DMS 273 (cell line): ENCODE results near the gene CREM.

Experiments used
- DNase-seq: peaks from one replicate; lab custom pipeline; 2025; ENCODE audit not compliant: unreplicated experiment; lab: John Stamatoyannopoulos, UW

Gene CREM

DNA sequence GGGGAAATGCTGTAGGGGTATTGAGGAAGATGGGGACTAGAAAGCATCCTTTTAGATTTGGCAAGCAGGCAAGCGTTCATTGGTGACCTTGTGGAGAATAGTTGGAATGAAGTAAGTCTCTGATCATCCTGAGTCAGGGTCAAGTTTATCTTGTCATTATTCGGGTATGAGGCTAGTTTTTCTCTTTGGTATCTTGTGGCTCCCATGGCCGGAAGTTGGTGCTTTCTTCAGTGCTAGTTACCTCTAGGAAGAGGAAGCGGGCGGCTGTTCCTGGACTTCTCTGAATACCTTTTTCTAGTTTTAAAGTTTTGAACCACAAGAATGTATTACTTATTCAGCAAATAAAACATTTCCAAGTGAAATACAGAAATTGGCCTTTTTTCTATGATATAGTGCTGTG, 9.2 kb downstream of the CREM start:
- DNase-seq, result no peak

- DNase-seq, result no peak
These were observed 9.7 kb downstream of the CREM start for GRCh38 chr10:35136263-35136815.

DNA sequence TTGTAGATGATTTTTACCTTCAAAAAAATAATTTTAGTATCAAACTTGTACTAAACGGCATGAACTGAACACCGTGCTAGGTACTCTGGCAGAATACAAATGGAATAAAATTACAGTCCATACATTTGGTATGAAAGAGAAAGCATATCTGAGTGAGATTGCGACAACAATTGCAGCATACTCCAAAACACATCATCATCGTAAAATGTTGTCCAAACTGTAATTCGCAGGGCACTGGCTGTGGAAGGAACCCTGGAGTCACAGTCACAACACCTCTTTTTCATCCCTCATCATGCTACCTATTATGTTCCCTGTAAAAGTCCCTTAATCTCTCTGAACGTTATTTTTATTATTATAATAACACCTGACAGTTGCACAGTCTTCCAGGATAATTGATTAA, 13.5 kb downstream of the CREM start:
- no peak for DNase-seq

DNA sequence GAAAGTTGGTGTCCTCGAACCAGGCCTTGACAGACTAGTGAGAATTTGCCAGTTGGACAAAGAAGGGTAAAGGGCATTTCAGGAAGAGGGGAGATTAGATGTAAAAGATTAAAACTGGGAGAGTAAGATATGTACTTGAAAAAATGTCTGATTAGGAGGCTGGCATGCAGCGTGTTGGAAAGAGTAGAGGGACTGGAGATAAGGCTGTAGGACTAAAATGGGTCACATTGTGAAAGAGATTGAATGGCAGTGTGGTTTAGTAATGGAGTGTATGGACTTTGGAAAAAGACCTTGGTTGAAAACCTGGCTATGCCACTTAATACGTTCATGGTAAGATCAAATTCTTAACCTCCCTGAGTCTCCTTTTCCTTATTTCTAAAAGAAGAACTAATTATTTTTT, 14.1 kb downstream of the CREM start:
- no peak for DNase-seq

- no peak for DNase-seq
These were observed 23.7 kb downstream of the CREM start for GRCh38 chr10:35150308-35150707.

DNA sequence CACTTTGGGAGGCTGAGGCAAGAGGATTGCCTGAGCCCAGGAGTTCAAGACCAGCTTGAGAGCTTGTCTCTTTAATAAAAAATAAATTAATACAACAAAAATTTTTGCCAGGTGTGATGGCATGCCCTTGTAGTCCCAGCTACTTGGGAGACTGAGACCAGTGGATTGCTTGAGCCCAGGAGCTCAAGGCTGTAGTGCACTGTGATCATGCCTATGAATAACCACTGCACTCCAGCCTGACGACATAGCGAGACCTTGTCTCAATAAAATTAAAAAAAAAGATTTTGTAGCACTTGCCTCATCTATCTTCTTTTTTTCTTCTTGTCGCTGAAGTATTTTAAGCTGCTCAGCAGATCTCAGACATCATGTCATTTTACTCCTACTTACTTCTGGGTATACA, 26.3 kb downstream of the CREM start:
- no peak for DNase-seq

GRCh38 chr10:35153716-35154115, 27.1 kb downstream of the CREM start:
- DNase-seq, result no peak

- DNase-seq, result no peak
These were observed 34.1 kb downstream of the CREM start for GRCh38 chr10:35160743-35161142.

- no peak for DNase-seq
These were observed 35.3 kb downstream of the CREM start for GRCh38 chr10:35161906-35162305.

DNA sequence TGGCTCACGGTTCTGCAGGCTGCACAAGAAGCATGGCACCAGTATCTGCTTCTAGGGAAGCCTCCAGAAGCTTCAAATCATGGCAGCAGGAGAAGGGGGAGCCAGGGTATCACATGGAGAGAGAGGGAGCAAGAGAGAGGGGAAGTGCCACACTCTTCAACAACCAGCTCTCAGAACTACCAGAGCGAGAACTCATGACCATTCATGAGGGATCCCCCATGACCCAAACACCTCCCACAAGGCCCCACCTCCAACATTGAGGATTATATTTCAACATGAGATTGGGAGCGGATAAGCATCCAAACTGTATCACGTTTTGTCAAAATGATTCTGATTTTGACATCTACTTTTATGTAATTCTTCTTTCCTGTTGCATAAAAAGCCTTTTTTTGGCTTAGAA, 38.5 kb downstream of the CREM start:
- DNase-seq, result no peak

GRCh38 chr10:35165811-35166210, 39.2 kb downstream of the CREM start:
- DNase-seq, result no peak

DNA sequence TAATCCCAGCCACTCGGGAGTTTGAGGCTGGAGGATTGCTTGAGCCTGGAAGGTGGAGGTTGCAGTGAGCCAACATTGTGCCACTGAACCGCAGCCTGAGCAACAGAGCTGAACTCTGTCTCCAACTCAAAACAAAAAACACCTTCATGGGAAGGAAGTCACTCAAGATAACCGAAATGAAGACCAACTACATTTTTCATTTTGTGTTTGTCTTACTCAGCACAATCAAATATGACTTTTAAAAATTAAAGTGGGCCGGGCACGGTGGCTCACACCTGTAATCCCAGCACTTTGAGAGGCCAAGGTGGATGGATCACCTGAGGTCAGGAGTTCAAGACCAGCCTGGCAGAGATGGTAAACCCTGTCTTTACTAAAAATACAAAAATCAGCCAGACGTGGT, 40.0 kb downstream of the CREM start:
- DNase-seq, result no peak

DNA sequence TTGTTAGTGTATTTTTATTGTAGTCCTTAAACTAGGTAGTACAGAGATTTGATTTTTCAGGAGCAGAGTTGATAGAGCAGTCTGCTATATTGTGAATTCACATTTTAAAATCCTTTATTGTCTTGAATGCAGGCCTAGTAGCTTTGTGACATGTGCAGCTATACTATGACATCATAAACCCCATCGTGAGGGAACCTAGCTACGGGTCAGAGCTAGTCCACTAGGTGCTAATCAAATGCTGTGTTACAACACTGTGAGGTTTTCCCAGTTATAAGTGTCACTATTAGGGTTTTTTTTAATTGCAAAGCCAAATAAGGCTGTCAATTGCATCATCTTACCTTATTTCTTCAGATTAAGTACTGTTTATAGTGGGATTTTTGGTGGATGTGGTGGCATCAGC, 40.7 kb downstream of the CREM start:
- DNase-seq, result no peak

DNA sequence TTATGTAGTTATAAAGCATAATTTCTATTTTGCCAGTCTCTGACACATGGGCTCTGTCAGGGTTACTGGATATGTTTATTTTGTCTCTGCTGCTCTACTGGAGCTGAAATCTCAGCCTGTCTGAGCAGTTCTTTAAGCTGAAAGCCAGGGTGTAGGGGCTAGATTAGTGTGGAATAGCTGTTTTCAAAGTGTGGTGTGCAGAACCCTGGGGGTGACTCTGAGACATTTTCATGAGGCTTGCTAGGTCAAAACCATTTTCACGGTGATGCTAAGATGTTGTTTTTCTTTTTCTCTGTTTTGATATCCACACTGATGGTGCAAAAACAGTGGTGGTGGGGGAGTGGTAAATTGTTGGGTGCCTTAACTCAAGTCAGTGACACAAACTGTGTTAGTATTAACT, 45.5 kb downstream of the CREM start:
- no peak for DNase-seq

DNA sequence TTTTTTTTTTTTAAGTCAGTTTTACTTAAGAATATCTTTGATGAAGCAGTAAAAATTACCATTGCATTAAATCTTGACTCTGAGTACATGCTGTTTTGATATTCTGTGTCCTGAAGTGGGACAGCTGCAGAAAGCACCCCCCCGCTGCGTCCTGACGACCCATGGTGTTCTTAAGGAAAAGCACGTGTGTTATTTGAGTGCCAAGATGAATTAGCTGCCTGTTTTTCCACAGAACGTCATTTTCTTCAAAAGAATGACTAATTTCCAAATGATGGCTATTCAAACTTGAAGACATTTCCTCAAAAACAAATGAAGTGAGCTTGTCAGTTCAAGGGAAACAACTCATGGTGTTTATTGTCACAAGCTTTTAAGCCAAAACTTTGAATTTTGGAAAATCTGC, 45.9 kb downstream of the CREM start:
- DNase-seq, result no peak

GRCh38 chr10:35178331-35178730, 51.7 kb downstream of the CREM start:
- DNase-seq, result no peak

GRCh38 chr10:35182631-35183510, 56.2 kb downstream of the CREM start:
- no peak for DNase-seq

DNA sequence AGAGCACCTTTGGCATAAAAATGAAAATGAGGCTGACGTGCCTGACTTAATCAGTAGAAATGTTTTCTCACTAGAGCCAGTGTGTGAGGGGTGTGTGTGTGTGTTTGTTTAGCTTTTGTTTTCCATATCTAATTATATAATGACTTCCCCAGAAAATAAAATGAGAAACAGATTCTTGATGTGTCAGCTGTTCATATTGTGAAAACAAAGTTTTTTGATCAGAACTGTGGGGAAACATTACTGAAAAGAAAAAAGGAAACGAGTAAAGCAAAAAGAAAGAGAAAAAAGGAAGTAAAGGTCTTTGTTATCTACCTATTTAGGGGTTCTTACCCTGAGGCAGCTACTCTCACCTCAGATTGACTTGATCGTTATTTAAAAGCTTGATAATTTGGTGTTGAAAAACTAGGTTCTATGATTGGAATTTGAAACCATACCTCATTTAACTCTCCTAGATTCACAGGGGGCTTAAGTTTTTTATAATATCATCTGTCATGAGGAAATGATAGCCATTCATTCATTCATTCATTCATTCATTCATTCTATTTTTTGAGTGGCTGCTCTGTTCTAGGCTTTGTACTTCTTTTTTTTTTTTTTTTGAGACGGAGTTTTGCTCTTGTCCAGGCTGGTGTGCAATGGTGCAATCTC, 58.0 kb downstream of the CREM start:
- DNase-seq, result no peak

GRCh38 chr10:35185260-35186034, 58.8 kb downstream of the CREM start:
- DNase-seq, result no peak

GRCh38 chr10:35188954-35189353, 62.3 kb downstream of the CREM start:
- DNase-seq, result no peak

DNA sequence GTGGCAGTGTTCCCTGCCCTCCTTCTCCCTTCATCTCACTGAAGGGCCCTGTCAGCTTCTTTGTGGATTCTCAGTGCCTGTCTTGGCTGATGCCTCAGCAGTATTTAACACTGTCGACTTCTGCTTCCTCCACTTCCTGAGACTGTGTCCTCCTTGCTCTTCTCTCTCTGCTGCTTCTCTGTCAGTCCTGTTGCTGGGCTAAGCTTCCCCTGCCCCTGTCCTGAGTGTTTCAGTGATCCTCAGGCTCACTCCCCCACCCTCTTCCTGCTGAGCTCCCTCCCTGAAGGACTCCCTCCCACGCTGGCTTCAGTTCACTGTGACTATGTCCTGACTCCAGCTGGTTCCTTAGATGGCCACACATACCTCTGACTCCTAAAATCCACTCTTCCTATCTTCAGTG, 64.9 kb downstream of the CREM start:
- no peak for DNase-seq
